SK-N-DZ (cell line): ENCODE data around the gene HTRA1.

ENCODE experiments used
- DNase-seq: peaks from one replicate; pipeline ENCODE4 v3.0.0-alpha.2; 2015; ENCODE audit warnings: low spot score

The HTRA1 gene

GRCh38 chr10:122515588-122516231 lies 54.4 kb downstream of the HTRA1 start:
- DNase-seq: no peak

GRCh38 chr10:122516734-122517133 lies 55.4 kb downstream of the HTRA1 start:
- peak; percentile 32 for DNase-seq

GRCh38 chr10:122519144-122519543 lies 57.8 kb downstream of the HTRA1 start:
- DNase-seq: no peak

GRCh38 chr10:122519873-122520272 lies 58.5 kb downstream of the HTRA1 start:
- DNase-seq: no peak

GRCh38 chr10:122521011-122521410 lies 59.7 kb downstream of the HTRA1 start:
- DNase-seq: no peak

GRCh38 chr10:122524811-122525210 lies 63.5 kb downstream of the HTRA1 start:
- DNase-seq: no peak

- DNase-seq: no peak
Measured at GRCh38 chr10:122525788-122526187, 64.4 kb downstream of the HTRA1 start.

GRCh38 chr10:122526892-122527291 lies 65.5 kb downstream of the HTRA1 start:
- DNase-seq: no peak

- no peak for DNase-seq
Measured at GRCh38 chr10:122530177-122530576, 68.8 kb downstream of the HTRA1 start.

- DNase-seq: no peak
Measured at GRCh38 chr10:122531261-122531660, 69.9 kb downstream of the HTRA1 start.

GRCh38 chr10:122531939-122532338 lies 70.6 kb downstream of the HTRA1 start:
- DNase-seq: no peak

GRCh38 chr10:122532601-122533296 lies 71.4 kb downstream of the HTRA1 start:
- no peak for DNase-seq

GRCh38 chr10:122537545-122537944 lies 76.2 kb downstream of the HTRA1 start:
- no peak for DNase-seq

- DNase-seq: no peak
Measured at GRCh38 chr10:122541541-122542002, 80.2 kb downstream of the HTRA1 start.

GRCh38 chr10:122543676-122544445 lies 82.5 kb downstream of the HTRA1 start:
- DNase-seq: no peak

GRCh38 chr10:122544493-122544892 lies 83.1 kb downstream of the HTRA1 start:
- no peak for DNase-seq

- DNase-seq: no peak
Measured at GRCh38 chr10:122546242-122546641, 84.9 kb downstream of the HTRA1 start.

GRCh38 chr10:122548407-122549085 lies 87.2 kb downstream of the HTRA1 start:
- no peak for DNase-seq

GRCh38 chr10:122549636-122550035 lies 88.3 kb downstream of the HTRA1 start:
- DNase-seq: no peak

GRCh38 chr10:122550427-122550826 lies 89.1 kb downstream of the HTRA1 start:
- no peak for DNase-seq

- no peak for DNase-seq
Measured at GRCh38 chr10:122550983-122551382, 89.6 kb downstream of the HTRA1 start.

- no peak for DNase-seq
Measured at GRCh38 chr10:122551450-122551849, 90.1 kb downstream of the HTRA1 start.
